GM19455 (cell line): ENCODE measurements around the gene ASB7.
"Not testable (repeated sequence)": the region's sequence is repeated elsewhere in the genome, so short reads cannot be mapped to it uniquely, and the experiment has no call there.

Experiments used
- ATAC-seq: cut with Tn5 transposase; IDR thresholded peaks from one replicate; pipeline ENCODE4 v1.9.1; 2021; ENCODE audit not compliant: unreplicated experiment

ASB7 gene, protein sequence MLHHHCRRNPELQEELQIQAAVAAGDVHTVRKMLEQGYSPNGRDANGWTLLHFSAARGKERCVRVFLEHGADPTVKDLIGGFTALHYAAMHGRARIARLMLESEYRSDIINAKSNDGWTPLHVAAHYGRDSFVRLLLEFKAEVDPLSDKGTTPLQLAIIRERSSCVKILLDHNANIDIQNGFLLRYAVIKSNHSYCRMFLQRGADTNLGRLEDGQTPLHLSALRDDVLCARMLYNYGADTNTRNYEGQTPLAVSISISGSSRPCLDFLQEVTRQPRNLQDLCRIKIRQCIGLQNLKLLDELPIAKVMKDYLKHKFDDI

DNA sequence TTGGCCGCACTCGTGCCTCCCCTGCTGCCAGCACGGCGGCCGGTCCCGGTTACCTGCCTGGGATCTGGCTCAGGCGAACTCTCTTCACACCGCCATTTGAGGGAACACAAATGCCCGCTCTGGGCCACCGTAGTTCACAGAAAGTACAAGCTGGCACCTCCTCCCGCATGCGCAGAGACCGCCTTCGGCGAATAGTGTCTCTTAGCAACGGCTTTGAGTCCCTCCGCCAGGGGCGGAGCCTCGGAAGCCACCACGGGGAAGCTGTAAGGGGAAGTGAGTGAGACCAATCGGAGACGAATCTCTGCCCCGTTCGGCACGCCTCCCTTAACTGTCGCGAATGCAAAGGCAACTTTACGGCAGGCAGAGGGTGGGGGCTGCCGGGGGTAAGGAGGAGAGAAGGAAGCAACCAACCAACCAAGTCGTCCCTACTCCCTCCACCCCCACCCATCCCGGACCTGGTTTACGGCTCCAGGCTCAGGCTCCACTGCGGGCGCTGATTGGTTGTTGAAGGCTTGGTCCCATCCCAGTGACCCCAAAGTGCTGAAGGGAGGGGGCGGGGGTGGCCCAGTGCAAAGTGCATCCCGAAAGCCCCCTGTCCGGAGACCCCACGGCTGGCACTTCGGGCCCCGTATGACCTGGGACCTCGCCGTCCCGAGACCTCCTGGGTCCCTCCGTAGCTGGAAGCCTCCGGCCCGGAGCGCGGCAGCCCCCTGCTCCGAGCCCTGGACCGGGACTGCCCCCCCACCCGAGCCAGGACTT is at the start of gene ASB7, which contains the start of gene LINS1:
Gene ASB7, plus strand, starts transcription at position 526 of the 759 bp plus-strand sequence. CDS start 9,628 bp downstream, outside the sequence.
Gene LINS1, minus strand, starts transcription at position 121 of the 759 bp plus-strand sequence. CDS start 21,342 bp downstream, outside the sequence.
- peak; percentile 89 for ATAC-seq

DNA sequence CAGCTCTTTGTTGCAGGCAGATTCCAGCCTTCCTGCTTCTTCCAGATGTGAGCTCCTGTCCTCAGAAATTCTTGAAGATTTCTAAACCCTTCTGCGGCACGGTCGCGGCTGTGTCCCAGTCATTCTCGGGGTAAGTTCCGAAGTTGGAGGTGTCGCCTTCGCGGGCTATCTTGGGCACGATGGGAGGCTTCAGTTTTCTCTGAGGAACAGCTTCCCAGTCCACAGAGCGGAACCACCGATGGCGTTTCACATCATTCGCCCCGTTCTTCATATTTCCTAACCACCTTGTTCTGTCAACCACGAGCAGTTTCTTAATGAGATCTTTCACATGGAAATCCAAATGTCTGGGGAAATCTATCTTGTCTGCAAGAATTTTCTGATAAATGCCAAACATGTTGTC is 48.9 kb upstream of the ASB7 start:
- ATAC-seq = no peak

GRCh38 chr15:100558771-100559254 is 43.6 kb upstream of the ASB7 start:
- no peak for ATAC-seq

GRCh38 chr15:100559330-100559729 is 43.1 kb upstream of the ASB7 start:
- ATAC-seq = no peak

- ATAC-seq = no peak
These were observed 42.1 kb upstream of the ASB7 start for GRCh38 chr15:100560323-100560722.

DNA sequence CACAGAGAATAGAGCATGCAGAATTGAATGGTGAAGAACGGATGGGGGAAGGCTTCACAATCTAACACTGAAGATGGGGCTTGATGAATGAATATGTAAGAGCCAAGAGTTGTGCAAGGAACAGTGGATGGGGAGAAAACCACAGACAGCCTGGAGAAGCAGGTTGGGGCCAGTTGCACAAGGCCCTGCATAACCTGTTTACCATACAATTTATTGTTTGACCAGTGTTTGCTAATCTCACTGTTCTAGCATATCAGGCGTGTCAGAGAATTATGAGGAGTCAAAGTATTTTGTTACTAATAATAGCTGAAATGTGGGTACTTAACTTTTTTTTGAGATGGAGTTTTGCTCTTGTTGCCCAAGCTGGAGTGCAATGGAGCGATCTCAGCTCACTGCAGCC is 36.8 kb upstream of the ASB7 start:
- no peak for ATAC-seq

DNA sequence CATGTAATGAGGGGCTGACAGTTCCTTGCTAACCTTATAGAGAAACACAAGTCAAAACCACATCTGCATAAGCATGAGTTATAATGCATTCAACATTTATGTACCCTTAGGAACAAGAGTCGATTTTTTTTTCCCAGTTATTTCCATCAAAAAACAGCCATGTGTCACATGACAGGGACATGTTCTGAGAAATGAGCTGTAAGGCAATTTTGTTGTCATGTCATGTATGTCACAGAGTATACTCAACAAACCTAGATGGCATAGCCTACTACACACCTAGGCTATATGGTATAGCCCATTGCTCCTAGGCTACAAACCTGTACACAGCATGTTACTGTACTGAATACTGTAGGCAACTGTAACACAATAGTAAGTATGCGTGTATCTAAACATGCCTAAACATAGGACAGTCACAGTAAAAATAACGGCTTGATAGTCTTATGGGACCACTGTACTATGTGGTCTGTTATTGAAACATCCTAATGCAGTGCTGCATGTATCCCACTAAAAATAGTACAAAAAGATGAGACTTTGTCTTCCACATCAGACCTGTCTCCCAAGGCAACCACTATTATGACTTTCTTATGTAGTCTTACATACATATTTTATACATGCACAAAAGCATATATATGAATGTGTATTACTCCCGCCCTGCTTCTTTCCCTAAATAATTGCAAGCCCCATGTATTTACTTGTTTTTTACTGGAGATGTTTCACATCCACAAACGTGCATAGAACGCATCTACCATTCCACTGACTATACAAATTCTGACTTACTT is 35.4 kb upstream of the ASB7 start:
- ATAC-seq = no peak

DNA sequence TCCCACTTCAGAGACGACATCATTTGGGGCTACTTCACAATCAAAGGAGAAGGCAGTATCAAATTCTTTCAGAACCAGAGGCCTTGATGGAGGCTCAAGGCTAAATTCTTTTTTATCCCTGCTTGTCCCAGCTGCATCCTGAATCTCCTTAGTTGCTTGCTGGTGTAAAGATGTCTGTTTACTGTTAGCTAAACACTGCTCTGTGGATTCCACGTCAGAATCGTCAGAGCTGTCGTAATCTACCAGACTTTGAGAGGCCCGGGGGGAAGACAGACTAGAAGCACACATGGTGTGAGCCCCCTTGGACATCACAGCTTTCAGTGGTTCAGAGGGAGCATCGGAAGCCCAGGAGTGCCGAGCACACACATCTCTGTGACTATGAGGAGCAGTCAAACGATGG is 33.0 kb upstream of the ASB7 start:
- ATAC-seq = no peak

DNA sequence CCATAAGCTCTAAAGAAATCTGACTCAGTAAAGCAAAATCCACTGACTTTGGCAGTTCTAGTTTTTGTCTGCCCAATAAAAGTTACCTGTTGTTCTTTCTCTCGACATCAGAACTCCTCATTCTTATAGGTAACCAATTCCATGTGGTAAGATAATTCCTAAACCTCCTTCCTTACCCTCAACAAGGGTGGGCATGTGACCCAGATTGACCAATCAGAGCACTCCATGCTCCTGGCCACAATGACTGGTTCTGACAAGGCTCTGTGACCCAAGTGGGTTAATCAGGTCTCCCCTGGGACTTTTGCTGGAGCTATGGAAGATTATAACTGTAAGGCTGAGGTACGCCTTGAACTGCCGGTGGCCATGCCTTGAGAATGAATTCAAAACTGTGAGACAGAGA is 32.1 kb upstream of the ASB7 start:
- ATAC-seq = no peak

DNA sequence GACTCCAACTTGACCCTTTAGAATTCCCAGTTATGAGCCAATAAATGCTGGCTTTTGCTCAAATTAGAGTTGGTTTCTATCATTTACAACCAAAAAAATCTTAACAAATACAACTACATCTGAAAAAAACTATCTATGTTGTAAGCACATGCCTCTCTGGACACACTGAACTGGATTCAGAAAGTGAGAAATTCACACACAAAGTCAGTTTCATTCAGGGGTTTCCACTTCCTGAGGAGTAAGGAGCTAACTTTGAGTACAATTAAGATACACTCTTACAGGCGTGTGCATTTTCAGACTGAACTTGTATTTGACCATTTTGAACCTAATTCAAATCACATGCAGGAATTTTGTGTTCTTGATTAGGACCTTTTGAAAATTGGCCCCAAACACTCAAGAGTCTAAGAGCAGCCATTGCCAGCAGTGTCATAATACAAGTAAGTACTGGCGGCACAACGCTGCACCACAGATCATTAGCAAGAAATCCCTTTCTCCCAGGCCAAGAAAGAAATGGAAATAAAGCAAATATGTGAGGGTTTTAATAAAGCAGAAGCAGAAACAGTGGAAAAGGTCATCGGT is 31.6 kb upstream of the ASB7 start:
- peak; percentile 79 for ATAC-seq

GRCh38 chr15:100571592-100572167 is 30.7 kb upstream of the ASB7 start:
- ATAC-seq = no peak

GRCh38 chr15:100572362-100572983 is 29.9 kb upstream of the ASB7 start:
- ATAC-seq = no peak

DNA sequence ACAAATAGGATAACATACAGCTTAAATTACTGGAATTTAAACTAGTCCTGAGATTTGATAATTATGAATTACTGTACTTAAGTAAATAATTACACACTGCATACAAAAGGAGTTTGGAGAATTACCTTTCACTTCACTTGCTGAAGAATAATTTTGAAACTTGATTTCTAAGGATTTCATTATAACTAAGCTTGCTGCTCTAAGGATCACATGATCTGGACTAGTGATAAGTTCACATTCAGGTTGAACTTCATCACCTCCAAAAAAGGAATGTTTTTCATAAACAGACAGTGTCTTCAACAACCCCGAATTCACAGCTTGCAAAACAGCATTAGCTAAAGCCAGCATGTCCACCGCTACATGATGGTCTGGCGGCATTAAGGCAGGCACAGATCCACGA is 28.9 kb upstream of the ASB7 start:
- ATAC-seq = no peak

DNA sequence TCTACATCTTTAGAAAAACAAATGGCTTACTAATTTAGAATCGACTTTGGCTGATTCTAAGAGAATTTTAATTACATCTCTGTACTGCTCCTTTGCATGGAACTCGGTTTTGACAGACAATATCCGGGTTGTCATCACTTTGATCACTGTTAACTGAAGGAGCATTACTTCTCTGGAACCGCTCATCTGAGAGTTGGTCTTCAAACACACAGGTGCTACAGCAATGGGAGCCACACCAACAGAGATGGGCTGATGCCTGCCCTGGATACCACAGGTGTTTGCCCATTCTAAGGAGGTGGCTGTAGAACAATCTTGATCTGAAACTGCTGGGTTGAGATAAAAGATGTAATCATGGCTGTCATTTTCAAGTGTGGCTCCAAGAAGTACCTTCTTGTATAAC is 22.0 kb upstream of the ASB7 start:
- ATAC-seq = no peak

DNA sequence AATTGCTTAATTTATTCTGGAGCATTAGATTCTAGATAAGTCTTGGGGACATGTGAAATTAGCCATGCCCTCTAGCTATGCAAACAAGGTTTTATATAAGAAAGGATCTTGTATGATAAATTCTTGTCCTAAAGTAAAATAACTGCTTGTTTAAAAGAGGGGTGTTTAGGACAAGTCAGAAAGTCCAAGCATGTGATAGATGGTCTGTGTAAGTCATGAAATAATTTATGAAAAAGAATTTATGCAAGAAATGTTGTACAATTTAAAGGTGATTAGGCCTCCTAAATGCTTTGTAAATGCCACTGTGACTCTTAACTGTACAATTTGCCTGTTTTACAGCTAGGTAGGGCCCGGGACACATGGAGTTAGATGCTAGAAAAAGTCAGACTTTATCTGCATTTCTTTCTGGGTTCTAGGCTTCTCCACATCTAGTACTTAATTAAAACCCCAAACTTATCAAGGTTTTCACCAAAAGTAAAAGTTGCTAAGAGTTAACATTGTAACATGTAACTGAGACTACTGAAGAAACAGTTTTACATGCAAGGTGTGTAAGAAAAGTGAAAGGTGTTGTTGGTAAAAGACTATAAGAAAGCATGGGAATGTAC is 13.6 kb upstream of the ASB7 start:
- ATAC-seq = no peak

DNA sequence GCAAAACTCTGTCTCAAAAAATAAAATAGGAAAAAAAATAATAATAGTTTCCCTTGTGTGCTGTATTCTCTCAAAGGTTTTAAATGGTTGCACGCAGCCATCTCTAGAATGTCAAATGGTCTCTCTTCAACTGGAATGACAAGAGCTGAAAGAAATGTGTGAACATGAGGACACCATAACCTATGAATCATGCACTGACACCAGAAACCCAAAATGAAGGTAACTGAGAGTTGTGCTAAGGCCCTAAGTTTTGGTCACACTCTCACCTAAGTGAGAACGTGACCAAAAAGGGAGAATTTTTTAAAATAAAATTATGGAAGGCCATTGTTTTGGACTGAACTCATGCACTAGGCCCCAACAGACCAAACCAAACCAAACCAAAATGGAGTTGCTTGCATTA is 11.2 kb upstream of the ASB7 start:
- ATAC-seq = not testable (repeated sequence)

DNA sequence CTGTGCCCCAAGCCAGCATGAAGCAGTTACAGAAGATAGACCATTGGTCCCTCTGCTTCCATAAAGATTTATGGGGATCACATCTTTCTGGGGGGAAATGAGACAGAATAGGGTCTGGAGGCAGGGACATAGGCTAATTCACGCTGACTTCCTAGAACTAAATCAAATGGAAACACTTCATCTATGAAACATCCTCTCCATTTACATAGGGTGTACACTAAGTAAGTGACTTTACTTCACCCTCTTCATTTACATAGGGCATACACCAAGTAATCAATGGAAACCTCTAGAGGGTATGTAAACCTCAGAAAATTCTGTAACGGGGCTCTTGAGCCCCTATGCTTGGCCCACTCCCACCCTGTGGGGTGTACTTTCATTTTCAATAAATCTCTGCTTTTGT is 10.6 kb upstream of the ASB7 start:
- no peak for ATAC-seq

GRCh38 chr15:100592898-100593297 is 9.5 kb upstream of the ASB7 start:
- no peak for ATAC-seq

DNA sequence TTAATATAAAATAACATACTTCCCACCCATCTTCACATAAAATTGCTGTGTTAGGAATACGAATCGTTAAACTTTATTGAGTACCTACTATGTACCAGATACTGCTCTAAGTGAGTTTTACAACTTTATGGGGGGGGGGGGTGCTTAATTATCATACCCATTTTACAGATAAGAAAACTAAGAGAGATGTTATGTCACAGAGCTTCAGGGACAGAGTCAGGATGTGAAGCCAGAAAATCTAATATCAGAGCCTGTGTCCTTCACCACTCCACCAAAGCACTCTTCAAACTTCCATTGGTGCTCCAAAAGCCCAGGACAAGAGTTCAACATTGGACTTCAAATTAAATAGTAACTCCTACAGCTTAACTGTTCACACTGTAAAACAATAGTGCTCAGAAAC is 9.0 kb upstream of the ASB7 start:
- ATAC-seq = no peak

GRCh38 chr15:100595964-100596363 is 6.4 kb upstream of the ASB7 start:
- no peak for ATAC-seq
